MM.1S (cell line): Measurements from ENCODE around the gene NEURL1B.

Experiments used
- DNase-seq: peaks from one replicate; pipeline ENCODE4 v3.0.0-alpha.2; 2015
- H2AFZ ChIP-seq: fragments of 300-600 bp; sonication (generic); 2 replicates; pipeline ENCODE4 v1.6.0; 2016; ENCODE audit warnings: antibody characterized with exemption, low read length
- H3F3A ChIP-seq: fragments of 300-600 bp; sonication (generic); 2 replicates; pipeline ENCODE4 v1.6.1; 2016; ENCODE audit warnings: mild to moderate bottlenecking, antibody characterized with exemption, low read length, moderate library complexity, mixed read lengths; ENCODE audit not compliant: insufficient read depth
- H3K27ac ChIP-seq: fragments of 300-600 bp; sonication (generic); 2 replicates; pipeline ENCODE4 v1.5.1; 2016; ENCODE audit warnings: mild to moderate bottlenecking, low read length
- H3K27me3 ChIP-seq: fragments of 300-600 bp; sonication (generic); replicated peaks from 2 replicates; pipeline ENCODE4 v1.6.0; 2016; ENCODE audit warnings: low read length; ENCODE audit not compliant: insufficient read depth
- H3K36me3 ChIP-seq: fragments of 300-600 bp; sonication (generic); replicated peaks from 2 replicates; pipeline ENCODE4 v1.6.1; 2016; ENCODE audit warnings: mild to moderate bottlenecking, low read length, mixed read lengths; ENCODE audit not compliant: insufficient read depth
- H3K4me1 ChIP-seq: fragments of 300-600 bp; sonication (generic); 2 replicates; pipeline ENCODE4 v1.6.1; 2016; ENCODE audit warnings: low read length, mixed read lengths
- H3K4me2 ChIP-seq: fragments of 300-600 bp; sonication (generic); 2 replicates; pipeline ENCODE4 v1.6.0; 2016; ENCODE audit warnings: low read depth, low read length
- H3K4me3 ChIP-seq: fragments of 300-600 bp; sonication (generic); 2 replicates; pipeline ENCODE4 v1.5.1; 2016; ENCODE audit warnings: low read length, mixed read lengths
- H3K79me2 ChIP-seq: fragments of 300-600 bp; sonication (generic); 2 replicates; pipeline ENCODE4 v1.6.1; 2016; ENCODE audit warnings: mixed run types, low read length, mixed read lengths
- H3K9ac ChIP-seq: fragments of 300-600 bp; sonication (generic); 2 replicates; pipeline ENCODE4 v1.6.1; 2016; ENCODE audit warnings: low read length, mixed read lengths
- H3K9me2 ChIP-seq: fragments of 300-600 bp; sonication (generic); replicated peaks from 2 replicates; pipeline ENCODE4 v1.6.1; 2016; ENCODE audit warnings: mild to moderate bottlenecking, low read length, mixed read lengths; ENCODE audit not compliant: insufficient read depth
- H3K9me3 ChIP-seq: fragments of 300-600 bp; sonication (generic); replicated peaks from 2 replicates; pipeline ENCODE4 v1.6.1; 2016; ENCODE audit warnings: mild to moderate bottlenecking, low read length, mixed read lengths; ENCODE audit not compliant: insufficient read depth
- H4K20me1 ChIP-seq: fragments of 300-600 bp; sonication (generic); 2 replicates; pipeline ENCODE4 v1.6.1; 2016; ENCODE audit warnings: mild to moderate bottlenecking, low read length, moderate library complexity, mixed read lengths; ENCODE audit not compliant: insufficient read depth
- EZH2 ChIP-seq: fragments of 300-600 bp; sonication (generic); optimal IDR thresholded peaks from 2 replicates; pipeline ENCODE3; 2017; ENCODE audit warnings: low read depth, mild to moderate bottlenecking, antibody characterized with exemption, low read length, mixed read lengths
- EZH2phosphoT487 ChIP-seq: fragments of 300-600 bp; sonication (generic); IDR thresholded peaks from 2 replicates; pipeline ENCODE4 v1.6.1; 2018; ENCODE audit warnings: antibody characterized with exemption, low read length
- TF ChIP-seq, protein P1 (sequence below): fragments of 300-600 bp; sonication (generic); IDR thresholded peaks from 2 replicates; pipeline ENCODE4 v1.5.1; 2016; ENCODE audit warnings: antibody characterized with exemption, low read length, mixed read lengths

The NEURL1B gene

DNA sequence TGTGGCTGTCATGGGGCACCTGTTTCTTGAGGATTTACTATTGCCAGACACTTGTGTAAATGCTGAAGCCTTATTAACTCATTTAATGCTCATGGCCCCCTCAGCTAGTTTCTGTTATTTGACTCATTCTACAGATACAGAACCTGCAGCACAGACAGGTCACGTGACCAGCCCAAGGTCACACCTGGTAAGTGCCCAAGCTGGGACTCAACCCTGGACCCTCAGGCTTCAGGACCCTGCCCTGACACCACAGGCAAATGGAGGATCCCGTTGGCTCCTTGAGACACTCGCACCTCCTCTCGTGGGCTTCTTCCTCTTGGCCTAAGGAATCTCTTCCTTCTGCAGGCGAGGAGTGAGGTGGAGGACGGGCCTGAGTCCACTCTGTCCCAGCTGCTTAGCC, 10.6 kb upstream of the NEURL1B start:
- H3K79me2 ChIP-seq = no peaks in the 10 kb centered on the region
- no peak overlapping the region for H3K4me2 ChIP-seq
- H3K9ac ChIP-seq = no peak overlapping the region
- H3K4me3 ChIP-seq = no peak overlapping the region
- DNase-seq = no peak
- H3K27me3 ChIP-seq = no peaks in the 10 kb centered on the region
- TF ChIP-seq EZH2phosphoT487 (no peak), EZH2 (no peak)
- TF ChIP-seq, protein P1, sequence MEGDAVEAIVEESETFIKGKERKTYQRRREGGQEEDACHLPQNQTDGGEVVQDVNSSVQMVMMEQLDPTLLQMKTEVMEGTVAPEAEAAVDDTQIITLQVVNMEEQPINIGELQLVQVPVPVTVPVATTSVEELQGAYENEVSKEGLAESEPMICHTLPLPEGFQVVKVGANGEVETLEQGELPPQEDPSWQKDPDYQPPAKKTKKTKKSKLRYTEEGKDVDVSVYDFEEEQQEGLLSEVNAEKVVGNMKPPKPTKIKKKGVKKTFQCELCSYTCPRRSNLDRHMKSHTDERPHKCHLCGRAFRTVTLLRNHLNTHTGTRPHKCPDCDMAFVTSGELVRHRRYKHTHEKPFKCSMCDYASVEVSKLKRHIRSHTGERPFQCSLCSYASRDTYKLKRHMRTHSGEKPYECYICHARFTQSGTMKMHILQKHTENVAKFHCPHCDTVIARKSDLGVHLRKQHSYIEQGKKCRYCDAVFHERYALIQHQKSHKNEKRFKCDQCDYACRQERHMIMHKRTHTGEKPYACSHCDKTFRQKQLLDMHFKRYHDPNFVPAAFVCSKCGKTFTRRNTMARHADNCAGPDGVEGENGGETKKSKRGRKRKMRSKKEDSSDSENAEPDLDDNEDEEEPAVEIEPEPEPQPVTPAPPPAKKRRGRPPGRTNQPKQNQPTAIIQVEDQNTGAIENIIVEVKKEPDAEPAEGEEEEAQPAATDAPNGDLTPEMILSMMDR = no peak
- H3K4me1 ChIP-seq = no peaks in the 10 kb centered on the region
- no peaks in the 10 kb centered on the region for H3K36me3 ChIP-seq
- H4K20me1 ChIP-seq = no peaks in the 10 kb centered on the region
- no peak overlapping the region for H3K27ac ChIP-seq
- no peaks in the 10 kb centered on the region for H3F3A ChIP-seq
- H3K9me2 ChIP-seq = no peaks in the 10 kb centered on the region
- no peak overlapping the region for H2AFZ ChIP-seq
- no peaks in the 10 kb centered on the region for H3K9me3 ChIP-seq

DNA sequence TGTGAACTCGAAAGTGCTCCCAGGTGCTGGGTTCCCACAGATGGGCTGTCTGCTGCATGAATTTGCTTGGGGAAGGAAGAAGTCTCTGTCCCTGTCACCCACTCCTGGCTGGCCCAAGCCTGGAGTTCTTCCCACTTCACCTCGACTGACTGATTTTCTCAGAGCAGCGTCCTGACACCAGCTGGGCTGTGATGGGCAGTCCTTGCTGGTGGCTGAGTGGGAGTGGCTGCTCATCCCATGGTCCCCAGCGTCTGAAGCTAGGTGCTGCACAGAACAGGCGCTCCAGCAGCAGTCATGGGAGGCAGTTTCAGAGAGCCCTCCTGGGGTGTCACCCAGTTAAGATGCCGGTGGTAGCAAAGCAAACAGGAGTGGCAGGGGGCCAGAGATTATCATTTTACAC, 10.1 kb upstream of the NEURL1B start:
- Histone ChIP-seq H3K9me2 (no peaks in the 10 kb centered on the region), H2AFZ (no peak overlapping the region), H3K79me2 (no peaks in the 10 kb centered on the region), H3K9me3 (no peaks in the 10 kb centered on the region), H3K4me2 (no peak overlapping the region), H3K4me1 (no peaks in the 10 kb centered on the region), H4K20me1 (no peaks in the 10 kb centered on the region), H3K9ac (no peak overlapping the region), H3F3A (no peaks in the 10 kb centered on the region), H3K4me3 (no peak overlapping the region), H3K36me3 (no peaks in the 10 kb centered on the region), H3K27ac (no peak overlapping the region), H3K27me3 (no peaks in the 10 kb centered on the region)
- DNase-seq = no peak
- no peak for TF ChIP-seq EZH2
- TF ChIP-seq, protein P1 = no peak
- no peak for TF ChIP-seq EZH2phosphoT487

DNA sequence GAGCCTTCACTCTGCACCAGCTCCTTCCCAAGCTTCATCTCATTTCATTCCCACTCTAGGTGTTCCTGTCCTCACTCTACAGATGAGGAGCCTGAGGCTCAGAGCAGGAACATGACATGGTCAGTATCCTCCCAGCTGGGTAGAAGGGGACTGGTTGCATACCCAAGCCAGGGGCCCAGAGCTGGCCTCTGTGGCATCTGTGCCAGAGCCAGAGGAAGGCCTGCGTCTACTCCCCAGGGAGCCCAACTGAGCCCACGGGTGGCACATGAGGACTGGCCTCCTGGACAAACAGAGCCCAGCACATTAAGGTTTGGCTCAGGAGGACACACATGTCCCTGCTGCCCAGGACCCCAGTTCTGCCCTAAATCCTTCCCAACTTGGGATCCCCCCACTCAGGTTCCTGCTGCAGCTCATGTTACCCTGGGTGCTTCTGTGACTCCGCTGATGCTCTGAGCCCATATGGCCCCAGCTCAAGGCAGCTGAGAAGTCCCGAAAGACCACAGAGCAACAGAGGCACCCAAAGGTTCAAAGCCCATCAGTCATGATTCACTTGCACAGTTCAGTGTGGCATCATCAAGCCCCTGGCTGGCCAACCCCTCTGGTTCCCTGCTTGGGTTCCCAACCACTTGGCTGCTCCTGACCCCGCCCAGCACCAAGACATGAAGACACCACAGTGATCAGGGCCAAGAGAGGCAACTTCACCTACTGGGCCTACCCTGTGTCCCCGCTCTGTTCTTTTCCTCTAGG, 8.5 kb upstream of the NEURL1B start:
- H2AFZ ChIP-seq = no peak overlapping the region
- H3K36me3 ChIP-seq = no peaks in the 10 kb centered on the region
- H3K9me3 ChIP-seq = no peaks in the 10 kb centered on the region
- 0 out of 2 replicates have a peak, but pooled peaks cover 7% of the 10 kb centered on the region for H3K4me1 ChIP-seq
- H3K9me2 ChIP-seq = no peaks in the 10 kb centered on the region
- H3K79me2 ChIP-seq = no peaks in the 10 kb centered on the region
- H3K27me3 ChIP-seq = no peaks in the 10 kb centered on the region
- no peak overlapping the region for H3K4me2 ChIP-seq
- no peak overlapping the region for H3K9ac ChIP-seq
- no peak for DNase-seq
- no peak overlapping the region for H3K27ac ChIP-seq
- H3K4me3 ChIP-seq = no peak overlapping the region
- TF ChIP-seq, protein P1 = no peak
- TF ChIP-seq EZH2phosphoT487 (no peak), EZH2 (no peak)
- no peaks in the 10 kb centered on the region for H3F3A ChIP-seq
- no peaks in the 10 kb centered on the region for H4K20me1 ChIP-seq
